Fibroblast of lung (primary cell): ENCODE results near the gene SMIM31. TPM values are rescaled to one million over a fixed set of nuclear protein-coding genes. Genes with fewer than 3 reads are reported as not detected.

Source experiments
- DNase-seq, 2 donors: peaks; one replicate each; pipeline versions ENCODE4 v3.0.0 to v3.0.0-alpha.2; 2010; ENCODE audit warnings: low read depth in 2 of 2
- H2AFZ ChIP-seq: 2 replicates; pipeline ENCODE4 v1.5.1; 2012; ENCODE audit warnings: low read length, control low read depth, inconsistent platforms
- H3K27ac ChIP-seq: 2 replicates; pipeline ENCODE4 v1.5.1; 2011; ENCODE audit warnings: low read length, control low read depth; ENCODE audit not compliant: insufficient read depth
- H3K27me3 ChIP-seq: 2 replicates; pipeline ENCODE4 v1.5.1; 2011; ENCODE audit warnings: mild to moderate bottlenecking, low read length; ENCODE audit not compliant: control insufficient read depth, insufficient read depth
- H3K36me3 ChIP-seq: 2 replicates; pipeline ENCODE4 v1.5.1; 2011; ENCODE audit warnings: low read length; ENCODE audit not compliant: control insufficient read depth, insufficient read depth
- H3K4me1 ChIP-seq: 2 replicates; pipeline ENCODE4 v1.5.1; 2011; ENCODE audit warnings: low read length; ENCODE audit not compliant: control insufficient read depth, insufficient read depth; ENCODE audit errors: extremely low read depth
- H3K4me2 ChIP-seq: 2 replicates; pipeline ENCODE4 v1.5.1; 2011; ENCODE audit warnings: low read length, control low read depth; ENCODE audit not compliant: insufficient read depth; ENCODE audit errors: extremely low read depth
- H3K4me3 ChIP-seq, 4 experiments: fragments of 200-600 bp in 1 of 4; sonication (generic) in 1 of 4; replicated peaks in 1 of 4; 2 replicates each; pipeline ENCODE4 v1.5.1; 2011 to 2016; ENCODE audit warnings: low read length in 4 of 4, low read depth in 3 of 4, mild to moderate bottlenecking in 3 of 4, control low read depth in 2 of 4, inconsistent platforms in 1 of 4, mixed read lengths in 1 of 4; ENCODE audit not compliant: insufficient read depth in 1 of 4; ENCODE audit errors: control extremely low read depth in 1 of 4
- H3K79me2 ChIP-seq: 2 replicates; pipeline ENCODE4 v1.5.1; 2012; ENCODE audit warnings: mild to moderate bottlenecking, low read length, inconsistent platforms; ENCODE audit not compliant: control insufficient read depth, insufficient read depth
- H3K9ac ChIP-seq: 2 replicates; pipeline ENCODE4 v1.5.1; 2011; ENCODE audit warnings: mild to moderate bottlenecking, low read length, control low read depth; ENCODE audit not compliant: insufficient read depth
- H3K9me3 ChIP-seq: 2 replicates; pipeline ENCODE4 v1.5.1; 2012; ENCODE audit warnings: low read depth, low read length; ENCODE audit not compliant: control insufficient read depth, insufficient read depth
- H4K20me1 ChIP-seq: 2 replicates; pipeline ENCODE4 v1.5.1; 2011; ENCODE audit warnings: low read length; ENCODE audit not compliant: control insufficient read depth, insufficient read depth; ENCODE audit errors: extremely low read depth
- EZH2 ChIP-seq: IDR thresholded peaks from 2 replicates; pipeline ENCODE4 v1.5.1; 2012; ENCODE audit warnings: low read length, control low read depth, mild to moderate bottlenecking; ENCODE audit errors: missing control alignments
- polyA plus RNA-seq, 2 donors: library from polyadenylated mRNA; depleted of rRNA in 1 of 2; stranded (reverse) in 1 of 2; unstranded in 1 of 2; fragments of >200 nt; gene quantifications; 2 replicates each; pipeline ENCODE4 v1.2.1, GENCODE V29; 2011 to 2012; ENCODE audit warnings: missing spikeins in 1 of 2
- total RNA-seq: library from RNA; depleted of rRNA; stranded (reverse); fragments of >200 nt; gene quantifications from 2 replicates; pipeline ENCODE4 v1.2.1, GENCODE V29; 2014
- TF ChIP-seq, protein P1 (sequence below), 2 donors: IDR thresholded peaks in 1 of 2; conservative IDR thresholded peaks in 1 of 2; 1 replicate in 1 of 2; 2 replicates in 1 of 2; pipeline ENCODE4 v1.5.1; 2011 to 2012; ENCODE audit warnings: low read length in 2 of 2, control low read depth in 1 of 2, inconsistent platforms in 1 of 2, low read depth in 1 of 2, mild to moderate bottlenecking in 1 of 2

Gene SMIM31
- total and polyA plus RNA-seq, 2 donors (not counting 1 experiment from before 2014, with no cell fraction given): not detected

DNA sequence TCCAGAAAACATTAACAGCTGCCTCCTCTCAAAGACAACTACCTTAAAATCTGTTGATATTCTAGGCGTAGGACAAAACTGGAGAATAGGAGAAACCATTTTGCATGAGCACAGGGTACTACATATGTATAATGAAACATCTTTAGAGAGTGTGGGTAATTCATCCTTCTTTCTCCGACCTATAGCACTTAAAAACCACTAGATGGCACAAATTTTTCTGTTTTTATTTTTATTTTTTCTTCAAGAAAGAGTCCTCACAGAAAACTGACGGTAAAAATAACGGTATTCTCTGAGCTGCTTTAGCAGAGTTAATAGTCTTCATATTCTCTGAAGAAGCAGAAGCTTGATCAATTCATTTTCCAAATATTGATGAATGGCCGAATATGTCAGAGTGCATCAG, 14.6 kb downstream of the SMIM31 start:
- Histone ChIP-seq H3K36me3 (no peaks in the 10 kb centered on the region), H3K4me2 (no peak overlapping the region), H3K79me2 (no peaks in the 10 kb centered on the region), H3K9me3 (no peaks in the 10 kb centered on the region), H4K20me1 (no peaks in the 10 kb centered on the region), H3K9ac (no peak overlapping the region), H3K27me3 (no peaks in the 10 kb centered on the region), H3K27ac (no peak overlapping the region), H2AFZ (no peak overlapping the region), H3K4me3 (no peak overlapping the region), H3K4me1 (no peaks in the 10 kb centered on the region)
- TF ChIP-seq EZH2: no peak
- TF ChIP-seq, protein P1, sequence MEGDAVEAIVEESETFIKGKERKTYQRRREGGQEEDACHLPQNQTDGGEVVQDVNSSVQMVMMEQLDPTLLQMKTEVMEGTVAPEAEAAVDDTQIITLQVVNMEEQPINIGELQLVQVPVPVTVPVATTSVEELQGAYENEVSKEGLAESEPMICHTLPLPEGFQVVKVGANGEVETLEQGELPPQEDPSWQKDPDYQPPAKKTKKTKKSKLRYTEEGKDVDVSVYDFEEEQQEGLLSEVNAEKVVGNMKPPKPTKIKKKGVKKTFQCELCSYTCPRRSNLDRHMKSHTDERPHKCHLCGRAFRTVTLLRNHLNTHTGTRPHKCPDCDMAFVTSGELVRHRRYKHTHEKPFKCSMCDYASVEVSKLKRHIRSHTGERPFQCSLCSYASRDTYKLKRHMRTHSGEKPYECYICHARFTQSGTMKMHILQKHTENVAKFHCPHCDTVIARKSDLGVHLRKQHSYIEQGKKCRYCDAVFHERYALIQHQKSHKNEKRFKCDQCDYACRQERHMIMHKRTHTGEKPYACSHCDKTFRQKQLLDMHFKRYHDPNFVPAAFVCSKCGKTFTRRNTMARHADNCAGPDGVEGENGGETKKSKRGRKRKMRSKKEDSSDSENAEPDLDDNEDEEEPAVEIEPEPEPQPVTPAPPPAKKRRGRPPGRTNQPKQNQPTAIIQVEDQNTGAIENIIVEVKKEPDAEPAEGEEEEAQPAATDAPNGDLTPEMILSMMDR (conservative IDR thresholded peaks at IDR 0.05 in 1 of 2, IDR thresholded peaks at IDR 0.05 in 1 of 2; ENCODE audit: low read depth in 1 of 2, low read length in 2 of 2): peak in 1 of 2 donors; percentile 55
- peak in 1 of 2 donors; percentile 20 for DNase-seq

DNA sequence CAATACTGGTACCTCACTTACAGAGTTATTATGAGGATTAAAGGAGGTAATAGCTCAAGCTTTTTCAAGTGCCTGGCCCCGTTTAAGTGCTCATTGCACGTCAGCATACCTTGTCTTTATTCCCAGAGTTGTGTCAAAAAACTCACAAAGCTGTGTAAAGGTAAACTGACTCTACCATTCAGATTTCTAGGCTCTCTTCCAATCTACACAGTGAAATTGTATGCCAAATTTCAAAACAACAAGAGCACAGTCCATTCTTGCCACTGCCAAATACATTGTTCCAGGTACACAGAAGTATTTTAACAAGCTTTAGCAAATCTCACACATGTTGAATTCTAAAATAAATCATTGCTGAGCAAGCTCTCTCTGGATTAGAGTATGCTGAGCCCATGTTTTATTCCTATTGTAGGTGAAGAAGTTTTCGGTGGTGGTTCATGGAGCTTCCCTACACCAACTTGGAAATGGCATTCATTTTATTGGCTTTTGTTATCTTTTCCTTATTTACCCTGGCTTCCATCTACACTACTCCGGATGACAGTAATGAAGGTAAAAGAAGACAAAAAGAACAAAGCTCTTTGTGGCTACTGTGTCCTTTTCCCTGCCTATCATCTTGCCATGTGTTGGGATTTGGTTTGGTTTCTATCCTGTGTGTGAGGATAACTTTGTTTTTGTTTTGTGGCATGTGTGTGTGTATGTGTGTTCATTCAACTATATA, 16.2 kb downstream of the SMIM31 start:
- TF ChIP-seq, protein P1 (conservative IDR thresholded peaks at IDR 0.05 in 1 of 2, IDR thresholded peaks at IDR 0.05 in 1 of 2; ENCODE audit: low read depth in 1 of 2, low read length in 2 of 2): no peak
- TF ChIP-seq EZH2: no peak
- no peaks in the 10 kb centered on the region for H4K20me1 ChIP-seq
- H2AFZ ChIP-seq: no peak overlapping the region

DNA sequence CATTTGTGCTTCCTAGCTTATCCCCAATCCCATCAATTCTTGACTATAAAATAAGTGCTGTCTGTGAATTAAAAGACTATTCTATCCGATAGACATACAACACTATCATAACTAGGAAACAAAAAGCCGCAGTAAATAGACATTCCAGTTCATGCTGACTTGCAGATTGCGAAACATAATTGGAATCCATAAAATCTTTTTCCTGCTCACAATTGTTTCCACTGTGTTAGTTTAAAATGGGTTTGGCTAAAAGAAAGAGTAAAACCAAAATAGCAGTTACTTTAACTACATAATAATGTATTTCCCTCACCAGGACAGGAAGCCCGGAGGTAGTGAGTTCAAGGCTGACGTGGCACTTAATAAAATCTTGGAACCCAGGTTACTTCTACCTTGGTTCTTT, 17.2 kb downstream of the SMIM31 start:
- Histone ChIP-seq H3K4me3 (no peak overlapping the region), H3K4me1 (no peaks in the 10 kb centered on the region)
- DNase-seq: peak in 1 of 2 donors; percentile 2

More for the DNA sequence above, 16.2 kb downstream of the SMIM31 start:
- no peaks in the 10 kb centered on the region for H3K27me3 ChIP-seq
- no peaks in the 10 kb centered on the region for H3K9me3 ChIP-seq
- DNase-seq: no peak
- no peak overlapping the region for H3K27ac ChIP-seq
- no peaks in the 10 kb centered on the region for H3K79me2 ChIP-seq
- no peaks in the 10 kb centered on the region for H3K4me1 ChIP-seq
- H3K4me2 ChIP-seq: no peak overlapping the region
- H3K4me3 ChIP-seq: no peak overlapping the region
- no peak overlapping the region for H3K9ac ChIP-seq
- H3K36me3 ChIP-seq: no peaks in the 10 kb centered on the region

More for the DNA sequence above, 17.2 kb downstream of the SMIM31 start:
- no peaks in the 10 kb centered on the region for H3K9me3 ChIP-seq
- H3K27me3 ChIP-seq: no peaks in the 10 kb centered on the region
- TF ChIP-seq, protein P1 (conservative IDR thresholded peaks at IDR 0.05 in 1 of 2, IDR thresholded peaks at IDR 0.05 in 1 of 2; ENCODE audit: low read depth in 1 of 2, low read length in 2 of 2): no peak
- TF ChIP-seq EZH2: no peak
- H2AFZ ChIP-seq: no peak overlapping the region
- H3K36me3 ChIP-seq: no peaks in the 10 kb centered on the region
- no peaks in the 10 kb centered on the region for H4K20me1 ChIP-seq
- no peaks in the 10 kb centered on the region for H3K79me2 ChIP-seq
- no peak overlapping the region for H3K4me2 ChIP-seq
- H3K9ac ChIP-seq: no peak overlapping the region
- H3K27ac ChIP-seq: no peak overlapping the region
